Panc1 (cell line): ENCODE data around the gene CYP24A1. TPM values are rescaled to one million over a fixed set of nuclear protein-coding genes. Genes with fewer than 3 reads are reported as not detected.

Source experiments
- ATAC-seq: fragments of 200-7000 bp; cut with Tn5 transposase; 2 replicates; pipeline ENCODE4 v1.9.1; 2020; ENCODE audit warnings: mild to moderate bottlenecking, moderate library complexity
- BruUV-seq: library from RNA; stranded (reverse); fragments of 400-500 nt; replicated peaks from 2 replicates; lab custom pipeline; 2021; lab: Mats Ljungman, UMichigan
- CTCF ChIA-PET: fragments of 300-600 bp; sonication (Branson Sonifier 250); formaldehyde crosslinking; loops from one replicate; lab custom pipeline; 2022; ENCODE audit warnings: antibody characterized with exemption; lab: Charles Lee
- POLR2A ChIA-PET: fragments of 300-600 bp; sonication (Branson Sonifier 250); formaldehyde crosslinking; loops from one replicate; lab custom pipeline; 2022; ENCODE audit warnings: antibody characterized with exemption; lab: Charles Lee
- DNase-seq: peaks from one replicate; pipeline ENCODE4 v3.0.0-alpha.2; 2010; ENCODE audit warnings: low read depth, low spot score
- H3K27ac ChIP-seq: 2 replicates; pipeline ENCODE4 v1.5.1; 2011; ENCODE audit warnings: mild to moderate bottlenecking, low read length, inconsistent platforms
- H3K27me3 ChIP-seq: fragments of 200-500 bp; sonication (Bioruptor generic); 2 replicates; pipeline ENCODE4 v1.6.0; 2014; ENCODE audit warnings: low read length, inconsistent platforms; ENCODE audit not compliant: control insufficient read depth, insufficient read depth
- H3K36me3 ChIP-seq: fragments of 200-500 bp; sonication (Bioruptor generic); 2 replicates; pipeline ENCODE4 v1.5.1; 2014; ENCODE audit warnings: inconsistent platforms, mild to moderate bottlenecking, low read length, moderate library complexity; ENCODE audit not compliant: control insufficient read depth, insufficient read depth
- H3K4me1 ChIP-seq: 2 replicates; pipeline ENCODE4 v1.5.1; 2011; ENCODE audit warnings: inconsistent platforms, mild to moderate bottlenecking, low read length, moderate library complexity; ENCODE audit not compliant: control insufficient read depth, insufficient read depth
- H3K4me3 ChIP-seq, 2 experiments: 2 replicates each; pipeline ENCODE4 v1.5.1; 2011 to 2012; ENCODE audit warnings: low read depth in 2 of 2, low read length in 2 of 2, mild to moderate bottlenecking in 2 of 2, inconsistent platforms in 1 of 2, moderate library complexity in 1 of 2
- H3K9me3 ChIP-seq: fragments of 200-500 bp; sonication (Bioruptor generic); 2 replicates; pipeline ENCODE4 v1.5.1; 2014; ENCODE audit warnings: low read depth, mild to moderate bottlenecking, inconsistent platforms, low read length, moderate library complexity; ENCODE audit not compliant: control insufficient read depth, insufficient read depth
- POLR2AphosphoS5 ChIP-seq: IDR thresholded peaks from 2 replicates; pipeline ENCODE4 v1.6.1; 2012; ENCODE audit warnings: mild to moderate bottlenecking, low read depth, low read length, moderate library complexity
- REST ChIP-seq, 2 experiments: IDR thresholded peaks; 2 replicates each; pipeline ENCODE4 v1.6.1; 2011 to 2012; ENCODE audit warnings: low read depth in 2 of 2, control low read depth in 1 of 2, low read length in 1 of 2, mild to moderate bottlenecking in 1 of 2, moderate library complexity in 1 of 2; ENCODE audit not compliant: insufficient read depth in 1 of 2
- SIN3A ChIP-seq: IDR thresholded peaks from 2 replicates; pipeline ENCODE4 v1.6.1; 2012; ENCODE audit warnings: low read depth, mild to moderate bottlenecking, low read length, moderate library complexity, borderline replicate concordance; ENCODE audit not compliant: insufficient read depth
- TCF7L2 ChIP-seq: IDR thresholded peaks from 2 replicates; pipeline ENCODE4 v1.6.1; 2011; ENCODE audit warnings: mild to moderate bottlenecking, low read depth, low read length, inconsistent platforms
- in situ Hi-C: cut with HindIII; loops from 2 replicates; pipeline ENCODE4 v1.10.0; 2016; ENCODE audit warnings: low sequenced_read_pairs, low pct_unique_long_range_greater_than_20kb
- intact Hi-C: fragments of 100-400 bp; cut with micrococcal nuclease; formaldehyde crosslinking; loops from one replicate; pipeline ENCODE4 v1.10.0; 2022; ENCODE audit not compliant: unreplicated experiment
- total RNA-seq: library from RNA; stranded (reverse); gene quantifications from one replicate; pipeline ENCODE4 v1.2.1, GENCODE V29; 2021; ENCODE audit not compliant: unreplicated experiment
- TF ChIP-seq, protein P1 (sequence below): fragments of 450-650 bp; IDR thresholded peaks from 2 replicates; pipeline ENCODE4 v1.5.1; 2017; ENCODE audit warnings: mild to moderate bottlenecking

The CYP24A1 gene
- total RNA-seq, 1 experiment from 2014 or later, result 3.0 TPM

- intact Hi-C loops, result no loop called here
- no TSS peak for BruUV-seq
- Histone ChIP-seq H3K4me3 (no peak overlapping the region), H3K27me3 (no peaks in the 10 kb centered on the region), H3K36me3 (peaks cover 17% of the 10 kb centered on the region), H3K9me3 (no peaks in the 10 kb centered on the region), H3K27ac (no peak overlapping the region), H3K4me1 (no peaks in the 10 kb centered on the region)
- in situ Hi-C loops, result no loop called here
- ATAC-seq (no peak), DNase-seq (no peak)
- TF ChIP-seq POLR2AphosphoS5 (no peak), REST (IDR thresholded peaks at IDR 0.05; ENCODE audit: insufficient read depth in 1 of 2, low read depth in 2 of 2, low read length in 1 of 2) (no peak), SIN3A (no peak), TCF7L2 (no peak)
- TF ChIP-seq, protein P1, sequence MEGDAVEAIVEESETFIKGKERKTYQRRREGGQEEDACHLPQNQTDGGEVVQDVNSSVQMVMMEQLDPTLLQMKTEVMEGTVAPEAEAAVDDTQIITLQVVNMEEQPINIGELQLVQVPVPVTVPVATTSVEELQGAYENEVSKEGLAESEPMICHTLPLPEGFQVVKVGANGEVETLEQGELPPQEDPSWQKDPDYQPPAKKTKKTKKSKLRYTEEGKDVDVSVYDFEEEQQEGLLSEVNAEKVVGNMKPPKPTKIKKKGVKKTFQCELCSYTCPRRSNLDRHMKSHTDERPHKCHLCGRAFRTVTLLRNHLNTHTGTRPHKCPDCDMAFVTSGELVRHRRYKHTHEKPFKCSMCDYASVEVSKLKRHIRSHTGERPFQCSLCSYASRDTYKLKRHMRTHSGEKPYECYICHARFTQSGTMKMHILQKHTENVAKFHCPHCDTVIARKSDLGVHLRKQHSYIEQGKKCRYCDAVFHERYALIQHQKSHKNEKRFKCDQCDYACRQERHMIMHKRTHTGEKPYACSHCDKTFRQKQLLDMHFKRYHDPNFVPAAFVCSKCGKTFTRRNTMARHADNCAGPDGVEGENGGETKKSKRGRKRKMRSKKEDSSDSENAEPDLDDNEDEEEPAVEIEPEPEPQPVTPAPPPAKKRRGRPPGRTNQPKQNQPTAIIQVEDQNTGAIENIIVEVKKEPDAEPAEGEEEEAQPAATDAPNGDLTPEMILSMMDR, result no peak
- POLR2A ChIA-PET, result no interaction called here
- CTCF ChIA-PET, result no interaction called here
These were observed 41.5 kb upstream of the CYP24A1 start for GRCh38 chr20:54215157-54215789.

- ATAC-seq, result no peak
- CTCF ChIA-PET, result interaction anchor here (0.5 kb wide), 1 partner anchor 453 kb away, joined by 3 read pairs; no protein-coding TSS in a partner anchor
These were observed 40.8 kb upstream of the CYP24A1 start for GRCh38 chr20:54214566-54214965.

More at GRCh38 chr20:54214566-54214965, 40.8 kb upstream of the CYP24A1 start:
- Histone ChIP-seq H3K27ac (no peak overlapping the region), H3K4me1 (peaks cover 4% of the 10 kb centered on the region), H3K36me3 (peaks cover 16% of the 10 kb centered on the region), H3K9me3 (no peaks in the 10 kb centered on the region), H3K27me3 (no peaks in the 10 kb centered on the region), H3K4me3 (no peak overlapping the region)
- BruUV-seq, result no TSS peak
- POLR2A ChIA-PET, result no interaction called here
- no peak for DNase-seq
- intact Hi-C loops (no loop called here), in situ Hi-C loops (no loop called here)
- TF ChIP-seq TCF7L2 (no peak), REST (IDR thresholded peaks at IDR 0.05; ENCODE audit: insufficient read depth in 1 of 2, low read depth in 2 of 2, low read length in 1 of 2) (no peak), POLR2AphosphoS5 (no peak), SIN3A (no peak)
- TF ChIP-seq, protein P1, result no peak
